ENCODE measurements around the gene DEFB123.

- TF ChIP-seq CTCF (IDR thresholded peaks at IDR 0.05) = no peak
- TF ChIP-seq MLX (CRISPR knock-in tag; IDR thresholded peaks at IDR 0.05) = no peak
- no peak for TF ChIP-seq ZBTB21 (CRISPR knock-in tag; IDR thresholded peaks at IDR 0.05; ENCODE audit: borderline replicate concordance)
- TF ChIP-seq ZNF121 (CRISPR knock-in tag; IDR thresholded peaks at IDR 0.05) = no peak
- TF ChIP-seq ESRRA (CRISPR knock-in tag; IDR thresholded peaks at IDR 0.05; ENCODE audit: borderline replicate concordance) = no peak
- TF ChIP-seq FOXP4 (CRISPR knock-in tag; IDR thresholded peaks at IDR 0.05) = no peak
Measured at GRCh38 chr20:31473331-31474096, 33.1 kb downstream of the DEFB123 start.
